Progenitor cell of endocrine pancreas (in vitro differentiated cells): ENCODE data around the gene TK1. TPM values are rescaled to one million over a fixed set of nuclear protein-coding genes. Genes with fewer than 3 reads are reported as not detected.

Source experiments
- DNase-seq: peaks from one replicate; pipeline ENCODE4 v3.0.0; 2021; ENCODE audit warnings: low spot score; ENCODE audit not compliant: unreplicated experiment
- H3K27ac Mint-ChIP-seq: 2 replicates; pipeline ENCODE4 v1.8.0; 2021; ENCODE audit warnings: mild to moderate bottlenecking, moderate library complexity, mixed read lengths
- H3K27me3 Mint-ChIP-seq: 2 replicates; pipeline ENCODE4 v1.8.0; 2021; ENCODE audit warnings: mixed read lengths
- H3K36me3 Mint-ChIP-seq: 2 replicates; pipeline ENCODE4 v1.8.0; 2022; ENCODE audit warnings: mixed read lengths; ENCODE audit not compliant: insufficient read depth
- H3K4me1 Mint-ChIP-seq: 2 replicates; pipeline ENCODE4 v1.8.0; 2021; ENCODE audit warnings: low read depth, mixed read lengths
- H3K4me3 Mint-ChIP-seq: 2 replicates; pipeline ENCODE4 v1.8.0; 2021; ENCODE audit warnings: low read depth, mild to moderate bottlenecking, moderate library complexity, mixed read lengths
- H3K9me3 Mint-ChIP-seq: 2 replicates; pipeline ENCODE4 v1.8.0; 2021; ENCODE audit warnings: low read depth, mixed read lengths
- CTCF ChIP-seq: fragments of 200-600 bp; sonication (generic); IDR thresholded peaks from one replicate; pipeline ENCODE4 v1.5.0; 2021; ENCODE audit warnings: antibody characterized with exemption, mild to moderate bottlenecking; ENCODE audit not compliant: unreplicated experiment
- total RNA-seq: library from RNA; stranded (reverse); gene quantifications from 2 replicates; pipeline ENCODE4 v1.2.1, GENCODE V29; 2021

Gene TK1
- total RNA-seq, 1 donor from 2014 or later, result 29.1 TPM

GRCh38 chr17:78166416-78166815 lies 20.4 kb downstream of the TK1 start:
- no peak for DNase-seq

GRCh38 chr17:78164748-78165607 lies 21.9 kb downstream of the TK1 start:
- no peak for DNase-seq
- H3K9me3 Mint-ChIP-seq, result no peaks in the 10 kb centered on the region
- no peak for TF ChIP-seq CTCF
- H3K4me1 Mint-ChIP-seq, result no peaks in the 10 kb centered on the region
- H3K36me3 Mint-ChIP-seq, result no peaks in the 10 kb centered on the region
- H3K27me3 Mint-ChIP-seq, result no peaks in the 10 kb centered on the region
- H3K4me3 Mint-ChIP-seq, result no peak overlapping the region
- no peak overlapping the region for H3K27ac Mint-ChIP-seq

More at GRCh38 chr17:78166416-78166815, 20.4 kb downstream of the TK1 start:
- Mint-ChIP-seq H3K4me3 (no peak overlapping the region), H3K4me1 (no peaks in the 10 kb centered on the region), H3K9me3 (no peaks in the 10 kb centered on the region), H3K36me3 (no peaks in the 10 kb centered on the region), H3K27me3 (no peaks in the 10 kb centered on the region), H3K27ac (no peak overlapping the region)
- TF ChIP-seq CTCF, result no peak

- Mint-ChIP-seq H3K9me3 (no peaks in the 10 kb centered on the region), H3K27me3 (no peaks in the 10 kb centered on the region), H3K4me1 (no peaks in the 10 kb centered on the region), H3K27ac (no peak overlapping the region), H3K36me3 (no peaks in the 10 kb centered on the region), H3K4me3 (no peak overlapping the region)
- TF ChIP-seq CTCF, result no peak
- DNase-seq, result no peak
Measured at GRCh38 chr17:78163881-78164747, 22.7 kb downstream of the TK1 start.

GRCh38 chr17:78159575-78160158 lies 27.2 kb downstream of the TK1 start:
- no peak for DNase-seq
- no peaks in the 10 kb centered on the region for H3K9me3 Mint-ChIP-seq
- H3K36me3 Mint-ChIP-seq, result no peaks in the 10 kb centered on the region
- no peak for TF ChIP-seq CTCF
- no peak overlapping the region for H3K4me3 Mint-ChIP-seq
- H3K4me1 Mint-ChIP-seq, result no peaks in the 10 kb centered on the region
- H3K27me3 Mint-ChIP-seq, result no peaks in the 10 kb centered on the region
- no peak overlapping the region for H3K27ac Mint-ChIP-seq
